Smooth muscle cell (in vitro differentiated cells): ENCODE results near the gene GDPD3. TPM values are rescaled to one million over a fixed set of nuclear protein-coding genes. Genes with fewer than 3 reads are reported as not detected.

Experiments
- DNase-seq: peaks from one replicate; lab custom pipeline; 2025; ENCODE audit not compliant: unreplicated experiment; lab: John Stamatoyannopoulos, UW
- H2AFZ ChIP-seq: fragments of 200-600 bp; sonication (generic); 2 replicates; pipeline ENCODE4 v1.6.0; 2016; ENCODE audit warnings: antibody characterized with exemption, low read depth, mild to moderate bottlenecking
- H3F3A ChIP-seq: fragments of 200-600 bp; sonication (generic); 2 replicates; pipeline ENCODE4 v1.6.0; 2017; ENCODE audit warnings: antibody characterized with exemption, low read depth
- H3K27ac ChIP-seq: fragments of 200-600 bp; sonication (generic); 2 replicates; pipeline ENCODE4 v1.5.1; 2016; ENCODE audit warnings: low read depth, mild to moderate bottlenecking
- H3K27me3 ChIP-seq: fragments of 200-600 bp; sonication (generic); 2 replicates; pipeline ENCODE4 v1.6.1; 2016; ENCODE audit warnings: low read depth, mild to moderate bottlenecking
- H3K36me3 ChIP-seq: fragments of 200-600 bp; sonication (generic); 2 replicates; pipeline ENCODE4 v1.5.1; 2016; ENCODE audit warnings: low read depth
- H3K4me1 ChIP-seq: fragments of 200-600 bp; sonication (generic); 2 replicates; pipeline ENCODE4 v1.5.1; 2016; ENCODE audit warnings: low read depth
- H3K4me2 ChIP-seq: fragments of 200-600 bp; sonication (generic); 2 replicates; pipeline ENCODE4 v1.6.0; 2016; ENCODE audit warnings: mild to moderate bottlenecking
- H3K4me3 ChIP-seq: fragments of 200-600 bp; sonication (generic); 2 replicates; pipeline ENCODE4 v1.5.1; 2016; ENCODE audit warnings: mild to moderate bottlenecking
- H3K79me2 ChIP-seq: fragments of 200-600 bp; sonication (generic); 2 replicates; pipeline ENCODE4 v1.6.0; 2016; ENCODE audit warnings: low read depth, mild to moderate bottlenecking
- H3K9ac ChIP-seq: fragments of 200-600 bp; sonication (generic); 2 replicates; pipeline ENCODE4 v1.6.0; 2016; ENCODE audit warnings: low read depth
- H3K9me3 ChIP-seq: fragments of 200-600 bp; sonication (generic); replicated peaks from 2 replicates; pipeline ENCODE4 v1.5.1; 2016; ENCODE audit warnings: low read depth
- H4K20me1 ChIP-seq: fragments of 200-600 bp; sonication (generic); 2 replicates; pipeline ENCODE4 v1.6.0; 2016; ENCODE audit warnings: low read depth
- WGBS: methylation state at CpG from one replicate; pipeline ENCODE4 v1.1.7; 2016; ENCODE audit warnings: low lambda C conversion rate; 5-methylcytosine and 5-hydroxymethylcytosine counted together
- polyA plus RNA-seq: library from polyadenylated mRNA; unstranded; fragments of >200 nt; fragmentation: Nextera tagmentation; extraction: Ambion mirVana; gene quantifications from 2 replicates; pipeline ENCODE4 v1.2.1, GENCODE V29; 2016
- total RNA-seq: library from RNA; depleted of rRNA; stranded (reverse); fragments of >200 nt; gene quantifications from 2 replicates; pipeline ENCODE4 v1.2.3, GENCODE V29; 2014
- TF ChIP-seq, protein P1 (sequence below): fragments of 200-600 bp; sonication (generic); IDR thresholded peaks from 2 replicates; pipeline ENCODE4 v1.5.1; 2017; ENCODE audit warnings: borderline replicate concordance, mild to moderate bottlenecking, antibody characterized with exemption; ENCODE audit not compliant: insufficient read depth, poor library complexity, severe bottlenecking

GDPD3 gene
- total and polyA plus RNA-seq, 2 experiments from 2014 or later = 0.85 to 13.4 TPM

DNA sequence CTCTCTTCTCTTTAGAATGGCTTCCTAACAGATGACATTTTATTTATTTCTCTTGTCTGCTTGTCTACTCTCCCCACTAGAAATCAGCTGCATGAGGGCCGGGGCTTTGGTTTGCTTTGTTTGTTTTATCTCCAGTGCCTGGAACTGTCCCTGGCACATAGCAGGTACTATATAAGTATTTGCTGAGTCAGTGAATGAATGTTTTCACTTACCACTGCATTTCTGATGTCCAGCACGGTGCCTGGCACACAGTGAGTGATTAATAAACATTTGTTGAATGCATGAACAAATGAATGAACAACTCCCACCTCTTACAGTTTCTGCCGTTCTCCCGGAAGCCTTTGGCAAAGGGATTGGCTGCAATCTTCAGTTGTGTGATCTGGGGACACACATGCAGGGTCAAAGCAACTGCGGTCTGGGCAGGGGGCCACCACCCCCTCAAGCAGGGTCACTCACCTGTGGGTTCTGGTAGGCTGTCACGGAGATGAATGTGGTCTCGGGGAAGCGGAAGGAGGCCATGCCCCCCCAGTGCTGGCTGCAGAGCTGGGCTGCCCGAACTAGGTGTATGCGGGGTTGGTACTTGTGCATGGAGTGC is 25.0 kb downstream of the GDPD3 start:
- TF ChIP-seq, protein P1, sequence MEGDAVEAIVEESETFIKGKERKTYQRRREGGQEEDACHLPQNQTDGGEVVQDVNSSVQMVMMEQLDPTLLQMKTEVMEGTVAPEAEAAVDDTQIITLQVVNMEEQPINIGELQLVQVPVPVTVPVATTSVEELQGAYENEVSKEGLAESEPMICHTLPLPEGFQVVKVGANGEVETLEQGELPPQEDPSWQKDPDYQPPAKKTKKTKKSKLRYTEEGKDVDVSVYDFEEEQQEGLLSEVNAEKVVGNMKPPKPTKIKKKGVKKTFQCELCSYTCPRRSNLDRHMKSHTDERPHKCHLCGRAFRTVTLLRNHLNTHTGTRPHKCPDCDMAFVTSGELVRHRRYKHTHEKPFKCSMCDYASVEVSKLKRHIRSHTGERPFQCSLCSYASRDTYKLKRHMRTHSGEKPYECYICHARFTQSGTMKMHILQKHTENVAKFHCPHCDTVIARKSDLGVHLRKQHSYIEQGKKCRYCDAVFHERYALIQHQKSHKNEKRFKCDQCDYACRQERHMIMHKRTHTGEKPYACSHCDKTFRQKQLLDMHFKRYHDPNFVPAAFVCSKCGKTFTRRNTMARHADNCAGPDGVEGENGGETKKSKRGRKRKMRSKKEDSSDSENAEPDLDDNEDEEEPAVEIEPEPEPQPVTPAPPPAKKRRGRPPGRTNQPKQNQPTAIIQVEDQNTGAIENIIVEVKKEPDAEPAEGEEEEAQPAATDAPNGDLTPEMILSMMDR = no peak
- Histone ChIP-seq H3F3A (peaks cover 24% of the 10 kb centered on the region), H3K9ac (no peak overlapping the region), H3K4me2 (no peak overlapping the region), H3K36me3 (no peaks in the 10 kb centered on the region), H3K27ac (no peak overlapping the region), H3K27me3 (no peaks in the 10 kb centered on the region), H3K79me2 (no peaks in the 10 kb centered on the region), H2AFZ (no peak overlapping the region), H3K4me1 (peaks cover 12% of the 10 kb centered on the region), H4K20me1 (no peaks in the 10 kb centered on the region), H3K9me3 (no peaks in the 10 kb centered on the region), H3K4me3 (no peak overlapping the region)
- DNase-seq = no peak
- WGBS = 87% methylated on average over 10 of the region's 10 CpGs

DNA sequence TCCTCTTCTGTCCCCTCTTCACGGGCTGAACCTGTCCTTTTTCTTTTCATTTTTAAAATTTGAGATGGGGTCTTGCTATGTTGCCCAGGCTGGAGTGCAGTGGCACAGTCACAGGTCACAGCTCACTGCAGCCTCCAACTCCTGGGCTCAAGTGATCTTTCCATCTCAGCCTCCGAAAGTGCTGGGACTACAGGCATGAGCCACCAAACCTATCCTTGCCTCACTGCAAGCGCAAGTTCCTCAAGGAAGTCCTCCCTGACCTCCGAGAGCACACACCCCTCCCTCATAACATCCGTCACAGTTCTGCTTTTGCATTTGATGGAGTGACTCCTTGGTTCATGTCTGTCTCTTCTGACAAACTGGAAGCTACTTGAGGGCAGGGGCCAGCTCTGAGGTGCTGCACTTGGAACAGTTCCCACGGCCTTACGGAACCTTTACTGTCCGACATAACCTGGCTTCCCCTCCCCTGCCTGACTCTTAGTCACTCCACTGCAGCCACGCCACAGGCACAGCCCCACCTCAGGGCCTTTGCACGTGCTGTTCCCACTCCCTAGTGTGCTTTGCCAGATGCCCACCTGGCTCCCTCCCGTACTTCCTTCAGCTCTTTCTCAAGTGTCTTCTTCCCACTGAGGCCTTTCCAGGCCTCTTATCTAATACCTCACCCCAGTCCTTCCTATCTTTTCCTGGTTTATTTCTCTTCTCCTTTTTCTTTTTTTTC is 26.0 kb downstream of the GDPD3 start:
- Histone ChIP-seq H3K9me3 (no peaks in the 10 kb centered on the region), H3K4me1 (peaks cover 8% of the 10 kb centered on the region), H3K9ac (no peak overlapping the region), H3K36me3 (no peaks in the 10 kb centered on the region), H4K20me1 (peaks cover 4% of the 10 kb centered on the region), H3K79me2 (no peaks in the 10 kb centered on the region), H3K4me2 (no peak overlapping the region), H3F3A (peaks cover 17% of the 10 kb centered on the region), H3K27me3 (no peaks in the 10 kb centered on the region), H3K4me3 (no peak overlapping the region), H3K27ac (no peak overlapping the region), H2AFZ (no peak overlapping the region)
- WGBS = 95% methylated on average over 11 of the region's 11 CpGs
- no peak for DNase-seq
- TF ChIP-seq, protein P1 = no peak

DNA sequence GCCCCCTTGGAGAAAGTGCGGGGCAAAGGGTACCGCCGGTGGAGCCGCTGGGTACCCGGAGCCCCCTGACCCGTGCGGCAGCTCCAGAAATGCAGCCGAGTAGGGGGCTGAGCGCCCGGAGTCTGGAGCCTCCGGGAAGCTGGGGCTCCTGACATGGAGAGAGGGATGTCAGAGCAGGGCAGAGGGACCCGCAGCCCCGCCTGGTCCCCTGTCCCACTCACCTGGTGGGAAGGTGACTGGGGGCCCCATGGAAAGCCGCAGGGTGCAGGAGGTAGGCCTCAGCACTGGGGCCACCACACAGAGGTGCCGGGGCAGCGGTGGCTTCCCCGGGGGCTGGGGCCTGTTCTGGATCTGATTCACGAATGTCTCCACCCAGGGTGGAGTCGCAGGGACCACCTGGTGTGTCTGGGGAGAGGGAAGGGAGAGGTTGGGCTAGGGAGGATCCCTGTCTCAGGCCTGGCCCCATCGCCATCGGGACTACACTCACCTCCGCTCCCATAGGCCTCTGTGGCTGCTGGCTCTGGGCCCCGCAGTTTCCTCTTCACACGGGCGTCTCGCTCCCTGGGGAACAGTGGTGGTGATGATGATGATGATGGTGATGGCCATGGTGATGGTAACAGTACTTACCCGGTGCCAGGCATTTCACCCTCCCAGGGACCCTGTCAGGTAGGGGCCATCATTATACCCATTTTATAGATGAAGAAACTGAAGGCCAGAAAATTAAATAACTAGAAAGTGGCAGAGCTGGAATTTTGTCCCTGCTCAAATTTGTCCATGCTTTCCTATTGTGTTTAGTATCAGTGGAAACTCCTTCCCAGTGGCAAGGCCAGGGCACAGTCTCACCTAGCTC is 26.8 kb downstream of the GDPD3 start:
- peaks cover 11% of the 10 kb centered on the region for H4K20me1 ChIP-seq
- H3K9ac ChIP-seq = no peak overlapping the region
- no peaks in the 10 kb centered on the region for H3K27me3 ChIP-seq
- TF ChIP-seq, protein P1 = no peak
- H3K4me1 ChIP-seq = peaks cover 6% of the 10 kb centered on the region
- 97% methylated on average over 27 of the region's 27 CpGs for WGBS
- H2AFZ ChIP-seq = no peak overlapping the region
- no peak overlapping the region for H3K4me2 ChIP-seq
- H3K9me3 ChIP-seq = no peaks in the 10 kb centered on the region
- no peak overlapping the region for H3K27ac ChIP-seq
- DNase-seq = no peak
- peaks cover 17% of the 10 kb centered on the region for H3F3A ChIP-seq
- no peaks in the 10 kb centered on the region for H3K79me2 ChIP-seq
- H3K36me3 ChIP-seq = no peaks in the 10 kb centered on the region
- H3K4me3 ChIP-seq = no peak overlapping the region
